ENCODE results near the gene BRD4.

BRD4 gene

DNA sequence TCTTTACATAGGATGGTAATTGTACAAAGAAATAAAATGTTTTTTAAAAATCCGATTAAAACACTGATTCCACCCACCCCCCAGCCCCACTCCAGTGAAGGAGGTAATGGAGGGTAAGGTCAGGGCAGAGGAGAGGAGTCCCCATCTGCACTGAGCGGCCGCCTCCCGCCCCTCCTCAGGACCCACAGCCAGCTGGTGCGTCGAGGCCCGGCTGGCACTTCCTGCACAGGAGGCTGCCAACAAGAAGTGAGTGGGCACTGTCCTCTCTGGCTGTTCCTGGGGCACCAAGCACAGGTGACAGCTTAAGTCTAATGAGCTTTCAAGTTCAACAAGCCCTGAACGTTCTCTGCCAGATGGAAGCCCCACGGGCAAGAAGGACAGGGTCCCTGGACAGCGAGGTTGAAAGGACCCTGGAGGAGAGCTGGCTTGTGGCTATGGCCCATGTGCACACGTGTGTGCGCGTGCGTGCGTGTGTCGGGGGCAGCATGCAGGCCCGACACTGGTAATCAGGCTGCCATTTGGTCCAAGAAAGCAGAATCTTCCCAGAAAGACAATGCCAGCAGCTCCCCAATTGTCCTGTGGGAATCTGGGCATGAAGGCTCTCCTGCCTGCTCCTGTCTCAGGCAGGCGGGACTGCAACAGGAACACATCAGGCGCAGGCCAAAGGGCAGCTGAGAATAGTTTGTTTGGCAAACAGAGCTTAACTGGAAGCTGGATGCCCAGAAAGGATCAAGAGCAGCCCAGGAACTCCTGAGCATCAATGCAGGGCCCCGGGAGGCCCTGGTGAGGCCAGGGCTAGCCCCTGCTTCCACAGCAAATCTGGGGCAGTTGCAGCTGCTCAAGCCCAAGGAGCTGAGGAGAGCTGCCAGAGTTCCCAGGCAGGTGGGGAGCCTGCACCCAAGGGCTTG, 85.0 kb downstream of the BRD4 start:
- no peak for DNase-seq

GRCh38 chr19:15246198-15246481, 86.2 kb downstream of the BRD4 start:
- DNase-seq = no peak

- no peak for DNase-seq
Observed at GRCh38 chr19:15245370-15246197, 86.8 kb downstream of the BRD4 start.

- DNase-seq = no peak
Observed at GRCh38 chr19:15244808-15245207, 87.5 kb downstream of the BRD4 start.

DNA sequence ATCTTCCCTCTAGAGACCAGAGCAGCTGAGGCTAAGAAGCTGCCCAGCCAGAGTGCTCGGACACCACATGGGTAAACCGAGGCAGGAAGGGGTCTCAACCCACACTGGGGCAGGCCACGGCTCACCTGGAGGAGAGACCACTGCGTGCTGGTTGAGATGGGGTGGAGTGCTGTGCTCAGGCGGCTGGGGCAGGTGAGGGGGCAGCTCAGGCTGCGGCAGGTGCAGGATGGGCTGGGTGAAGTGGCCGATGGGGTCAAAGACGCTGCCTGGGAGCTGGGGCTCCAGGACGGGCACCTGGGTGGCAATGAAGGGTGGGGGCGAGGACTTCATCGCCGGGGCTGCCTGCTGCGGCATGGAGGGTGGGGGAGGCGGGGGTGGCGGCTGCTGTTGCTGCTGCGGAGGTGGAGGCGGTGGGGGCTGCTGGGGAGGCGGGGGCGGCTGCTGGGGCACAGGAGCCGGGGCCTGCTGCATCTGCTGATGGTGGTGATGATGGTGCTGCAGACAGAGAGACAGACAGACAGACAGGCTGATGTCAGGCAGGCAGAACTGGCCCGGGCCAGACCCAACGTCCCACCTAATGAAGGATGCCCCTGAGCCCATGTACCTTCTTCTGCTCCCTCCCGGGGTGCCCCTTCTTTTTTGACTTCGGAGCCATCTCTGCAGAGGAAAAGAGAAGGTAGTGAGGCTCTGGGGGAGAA, 88.1 kb downstream of the BRD4 start:
- DNase-seq = no peak

GRCh38 chr19:15243236-15243957, 88.9 kb downstream of the BRD4 start:
- DNase-seq = no peak

- DNase-seq = no peak
Observed at GRCh38 chr19:15241259-15241910, 91.0 kb downstream of the BRD4 start.

DNA sequence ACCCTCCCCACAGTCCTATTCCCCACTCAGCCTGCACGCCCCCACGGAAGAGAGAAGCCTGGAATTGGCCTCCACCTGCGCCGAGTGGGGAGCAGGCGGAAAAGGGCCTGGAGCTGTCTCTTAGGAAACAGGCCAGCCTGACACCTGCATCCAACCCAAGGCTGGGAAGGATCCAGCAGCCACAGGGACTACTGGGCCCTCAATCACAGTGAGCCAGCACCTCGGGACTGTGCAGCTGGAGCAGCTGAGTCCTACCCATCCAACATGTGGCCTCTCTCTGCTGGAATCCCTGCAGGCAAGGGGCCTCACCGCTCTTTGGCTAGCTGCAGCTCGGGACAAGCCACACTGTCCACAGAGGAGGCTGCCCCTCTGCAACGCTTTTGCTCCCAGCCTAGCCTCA, 91.8 kb downstream of the BRD4 start:
- DNase-seq = no peak

GRCh38 chr19:15239337-15239949, 92.9 kb downstream of the BRD4 start:
- DNase-seq = no peak

DNA sequence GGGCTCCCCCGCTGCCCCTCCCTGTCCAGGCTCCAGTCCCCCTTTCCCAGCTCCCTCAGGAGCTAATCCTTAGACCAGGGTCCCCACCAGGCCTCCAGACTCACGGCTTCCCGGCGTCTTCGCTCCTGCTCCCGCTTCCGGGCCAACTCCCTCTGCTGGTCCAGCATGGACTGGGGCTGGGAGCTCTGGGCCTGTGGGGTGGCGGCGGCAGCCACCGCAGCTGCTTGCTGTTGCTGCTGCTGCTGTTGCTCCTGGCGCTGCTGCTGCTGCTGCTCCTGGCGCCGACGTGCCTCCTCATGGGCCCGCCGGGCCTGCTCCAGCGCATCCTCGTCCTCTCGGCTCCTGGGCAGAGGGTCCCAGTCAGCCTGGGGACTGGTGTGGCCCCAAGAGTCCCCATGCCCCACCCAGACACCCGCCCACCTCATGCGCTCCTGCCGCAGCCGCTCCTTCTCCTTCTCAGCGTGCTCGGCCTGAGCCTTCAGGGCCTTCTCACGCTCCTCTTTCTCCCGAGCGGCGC, 93.6 kb downstream of the BRD4 start:
- no peak for DNase-seq

- no peak for DNase-seq
Observed at GRCh38 chr19:15237759-15238638, 94.3 kb downstream of the BRD4 start.

- no peak for DNase-seq
Observed at GRCh38 chr19:15236886-15237285, 95.5 kb downstream of the BRD4 start.

DNA sequence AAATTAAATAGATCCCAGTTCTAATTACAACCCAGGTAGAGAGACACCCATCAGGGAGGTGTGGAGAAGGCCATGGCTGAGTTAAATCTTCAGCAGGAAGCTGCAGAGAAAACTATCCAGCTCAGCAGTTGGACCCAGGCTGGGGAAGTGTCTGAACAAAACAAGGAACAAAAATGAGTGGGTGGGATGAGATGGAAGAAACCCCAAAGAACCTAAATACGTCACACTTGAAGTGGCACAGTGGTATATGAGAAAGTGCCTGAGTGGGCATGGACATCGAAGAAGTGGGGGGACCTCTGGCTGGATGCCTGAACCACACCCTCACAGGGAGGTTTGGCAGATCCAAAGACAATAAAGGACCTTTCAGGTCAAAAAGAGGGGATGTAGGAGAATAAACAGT, 96.6 kb downstream of the BRD4 start:
- DNase-seq = peak; percentile 79

DNA sequence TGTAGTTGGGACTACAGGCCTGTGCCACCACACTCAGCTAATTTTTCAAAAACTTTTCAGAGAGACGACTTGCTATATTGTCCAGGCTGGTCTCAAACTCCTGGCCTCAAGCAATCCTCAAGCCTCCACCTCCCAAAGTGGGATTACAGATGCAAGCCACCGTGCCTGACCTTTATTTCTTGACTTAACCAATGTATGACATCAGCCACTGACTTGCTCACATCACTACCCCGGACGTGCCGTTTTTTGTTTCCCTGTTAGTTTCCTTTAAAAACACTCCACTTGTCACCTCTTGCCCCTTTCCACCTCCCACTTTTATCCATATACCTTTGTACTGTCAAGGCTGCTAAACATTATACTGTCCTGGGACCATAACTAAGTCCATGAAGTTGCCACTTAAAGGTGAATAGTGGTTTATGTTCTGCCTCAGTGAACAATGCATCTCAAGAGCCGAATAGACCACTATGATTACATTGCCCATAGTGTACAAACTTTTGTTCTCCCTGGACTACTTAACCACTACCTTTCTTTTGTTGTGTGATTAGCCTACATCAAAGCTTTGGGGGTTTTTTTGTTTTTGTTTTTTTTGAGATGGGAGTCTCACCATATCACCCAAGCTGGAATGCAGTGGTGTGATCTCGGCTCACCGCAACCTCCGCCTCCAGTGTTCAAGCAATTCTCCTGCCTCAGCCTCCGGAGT, 97.8 kb downstream of the BRD4 start:
- DNase-seq = no peak

DNA sequence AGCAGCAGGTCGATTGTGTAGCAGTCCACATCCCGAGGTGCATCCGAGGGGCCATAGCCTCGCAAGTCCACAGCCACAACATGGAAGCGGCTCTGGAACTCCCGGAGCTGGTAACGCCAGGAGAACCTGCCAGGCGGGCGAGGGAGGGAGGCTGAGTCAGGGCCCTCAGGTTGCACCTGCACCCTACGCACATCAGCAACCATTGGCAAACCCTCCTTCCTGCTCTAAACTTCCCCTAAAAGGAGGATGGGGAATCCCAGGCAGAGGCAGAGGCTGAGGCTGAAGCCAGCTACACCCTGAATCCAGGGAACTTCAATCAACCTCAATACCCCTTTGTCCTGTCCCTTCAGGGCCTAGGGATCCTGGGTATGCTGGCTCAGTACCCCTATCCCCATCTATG, 101.1 kb downstream of the BRD4 start:
- DNase-seq = peak; percentile 58

GRCh38 chr19:15227261-15227660, 105.1 kb downstream of the BRD4 start:
- DNase-seq = no peak

DNA sequence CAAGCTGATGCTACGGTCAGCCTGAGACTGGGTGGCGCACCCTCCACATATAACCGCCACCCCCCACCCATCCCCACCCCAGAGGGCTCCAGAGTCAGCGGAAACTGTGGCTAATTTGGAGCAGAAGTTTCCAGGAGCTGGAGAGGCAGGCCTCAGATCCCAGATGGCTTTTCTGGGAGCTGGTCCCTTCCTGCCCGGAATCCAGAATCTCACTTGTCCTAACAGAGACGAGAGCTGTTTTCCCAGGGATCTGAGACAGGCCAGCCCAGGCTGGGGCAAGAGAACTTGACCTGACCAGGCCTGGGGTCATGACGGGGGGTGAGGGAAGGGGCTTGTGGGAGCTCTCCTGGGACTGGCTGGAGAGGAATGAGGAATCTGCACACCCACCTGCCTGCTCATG, 106.6 kb downstream of the BRD4 start:
- DNase-seq = no peak

DNA sequence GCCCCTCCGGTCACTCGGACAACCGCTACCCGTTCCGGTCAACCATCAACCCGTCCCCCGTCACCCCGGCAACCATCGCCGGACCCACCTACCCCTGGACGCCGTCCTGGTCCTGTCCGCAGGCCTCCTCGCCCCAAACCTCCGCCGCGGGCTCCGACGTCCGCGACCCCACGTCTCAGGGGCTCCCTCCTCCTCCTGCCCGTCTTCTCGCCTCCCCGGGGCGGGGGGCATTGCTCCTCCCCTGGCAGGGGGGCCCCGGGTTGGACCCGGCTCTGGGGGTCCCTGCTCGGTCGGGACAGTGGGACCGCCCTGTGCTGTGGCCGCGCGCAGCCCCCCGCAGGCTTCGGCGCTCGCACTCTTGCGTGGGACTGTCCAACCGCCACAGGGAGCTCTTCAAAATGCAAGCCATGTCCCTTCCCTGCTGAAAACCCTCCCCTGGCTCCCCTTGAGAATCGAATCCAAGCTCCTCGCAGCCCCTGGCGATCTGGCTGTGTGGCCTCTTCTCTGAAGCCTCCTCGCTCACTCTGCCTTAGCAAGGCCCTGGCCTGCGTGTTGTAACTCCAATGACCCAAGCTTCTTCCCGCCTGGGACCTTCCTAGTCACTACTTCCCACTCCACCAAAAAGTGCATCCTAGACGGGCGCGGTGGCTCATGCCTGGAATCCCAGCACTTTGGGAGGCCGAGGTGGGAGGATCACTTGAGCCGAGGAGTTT, 108.5 kb downstream of the BRD4 start:
- DNase-seq = peak; percentile 51
